IPS DF 4.7 (cell line): Measurements from ENCODE around the gene NDUFS6.
"Not testable (repeated sequence)": the region's sequence is repeated elsewhere in the genome, so short reads cannot be mapped to it uniquely, and the experiment has no call there.

Source experiments
- DNase-seq: peaks from one replicate; pipeline ENCODE4 v3.0.0-alpha.2; 2013; ENCODE audit warnings: low spot score; ENCODE audit errors: extremely low read depth

The NDUFS6 gene

GRCh38 chr5:1815071-1815786 is 14.0 kb downstream of the NDUFS6 start:
- no peak for DNase-seq

GRCh38 chr5:1815881-1816292 is 14.7 kb downstream of the NDUFS6 start:
- no peak for DNase-seq

GRCh38 chr5:1816495-1817089 is 15.4 kb downstream of the NDUFS6 start:
- not testable (repeated sequence) for DNase-seq

GRCh38 chr5:1817261-1818043 is 16.2 kb downstream of the NDUFS6 start:
- no peak for DNase-seq

- no peak for DNase-seq
Observed at GRCh38 chr5:1818784-1819183, 17.6 kb downstream of the NDUFS6 start.

- no peak for DNase-seq
Observed at GRCh38 chr5:1819458-1819857, 18.3 kb downstream of the NDUFS6 start.

GRCh38 chr5:1820381-1820780 is 19.2 kb downstream of the NDUFS6 start:
- DNase-seq, result no peak

GRCh38 chr5:1820926-1821325 is 19.7 kb downstream of the NDUFS6 start:
- no peak for DNase-seq

GRCh38 chr5:1821862-1822261 is 20.7 kb downstream of the NDUFS6 start:
- no peak for DNase-seq

- DNase-seq, result no peak
Observed at GRCh38 chr5:1823381-1824034, 22.3 kb downstream of the NDUFS6 start.

GRCh38 chr5:1824109-1824821 is 23.1 kb downstream of the NDUFS6 start:
- no peak for DNase-seq

GRCh38 chr5:1824903-1825841 is 24.0 kb downstream of the NDUFS6 start:
- DNase-seq, result no peak

- DNase-seq, result no peak
Observed at GRCh38 chr5:1826235-1826980, 25.2 kb downstream of the NDUFS6 start.

GRCh38 chr5:1827025-1827885 is 26.0 kb downstream of the NDUFS6 start:
- no peak for DNase-seq

- DNase-seq, result no peak
Observed at GRCh38 chr5:1827886-1828397, 26.7 kb downstream of the NDUFS6 start.

- DNase-seq, result no peak
Observed at GRCh38 chr5:1830571-1831228, 29.5 kb downstream of the NDUFS6 start.

- DNase-seq, result no peak
Observed at GRCh38 chr5:1831257-1831656, 30.1 kb downstream of the NDUFS6 start.
